GM18508 (cell line): ENCODE data around the gene SNIP1.
"Not testable (repeated sequence)": the region's sequence is repeated elsewhere in the genome, so short reads cannot be mapped to it uniquely, and the experiment has no call there.

Experiments used
- ATAC-seq: cut with Tn5 transposase; IDR thresholded peaks from one replicate; pipeline ENCODE4 v1.9.1; 2021; ENCODE audit warnings: moderate number of reproducible peaks; ENCODE audit not compliant: insufficient read depth, unreplicated experiment

The SNIP1 gene

GRCh38 chr1:37515185-37516034 lies 38.7 kb downstream of the SNIP1 start:
- no peak for ATAC-seq

- no peak for ATAC-seq
Observed at GRCh38 chr1:37514350-37515184, 39.5 kb downstream of the SNIP1 start, which contains the start of gene MEAF6. Gene MEAF6, minus strand, starts transcription at chr1:37514766. Its CDS starts 20 bp downstream, at chr1:37514746.

- no peak for ATAC-seq
Observed at GRCh38 chr1:37513795-37514349, 40.2 kb downstream of the SNIP1 start.

GRCh38 chr1:37509181-37509580 lies 44.9 kb downstream of the SNIP1 start:
- ATAC-seq = no peak

- ATAC-seq = no peak
Observed at GRCh38 chr1:37506740-37507139, 47.4 kb downstream of the SNIP1 start.

- not testable (repeated sequence) for ATAC-seq
Observed at GRCh38 chr1:37502791-37503190, 51.3 kb downstream of the SNIP1 start.

GRCh38 chr1:37502104-37502503 lies 52.0 kb downstream of the SNIP1 start:
- no peak for ATAC-seq

- no peak for ATAC-seq
Observed at GRCh38 chr1:37501661-37502060, 52.4 kb downstream of the SNIP1 start.

GRCh38 chr1:37498872-37499617 lies 55.0 kb downstream of the SNIP1 start:
- no peak for ATAC-seq

GRCh38 chr1:37497832-37498231 lies 56.3 kb downstream of the SNIP1 start:
- ATAC-seq = no peak

- no peak for ATAC-seq
Observed at GRCh38 chr1:37495875-37496274, 58.2 kb downstream of the SNIP1 start.

- no peak for ATAC-seq
Observed at GRCh38 chr1:37493336-37494098, 60.6 kb downstream of the SNIP1 start.

- ATAC-seq = no peak
Observed at GRCh38 chr1:37487619-37487984, 66.5 kb downstream of the SNIP1 start.

- no peak for ATAC-seq
Observed at GRCh38 chr1:37486680-37487618, 67.1 kb downstream of the SNIP1 start.

GRCh38 chr1:37485902-37486679 lies 68.0 kb downstream of the SNIP1 start:
- ATAC-seq = no peak
